OCI-LY7 (cell line): ENCODE measurements around the gene STAT4.

Experiments used
- EZH2phosphoT487 ChIP-seq: fragments of 200-600 bp; sonication (generic); IDR thresholded peaks from 2 replicates; pipeline ENCODE4 v1.6.1; 2018; ENCODE audit warnings: low read depth, borderline replicate concordance, mild to moderate bottlenecking, mixed run types, antibody characterized with exemption, low read length, moderate library complexity, mixed read lengths
- TF ChIP-seq, protein P1 (sequence below): fragments of 200-600 bp; sonication (generic); conservative IDR thresholded peaks from 2 replicates; pipeline ENCODE4 v1.5.1; 2014; ENCODE audit warnings: mild to moderate bottlenecking, antibody characterized with exemption, low read length, moderate library complexity, mixed read lengths

DNA sequence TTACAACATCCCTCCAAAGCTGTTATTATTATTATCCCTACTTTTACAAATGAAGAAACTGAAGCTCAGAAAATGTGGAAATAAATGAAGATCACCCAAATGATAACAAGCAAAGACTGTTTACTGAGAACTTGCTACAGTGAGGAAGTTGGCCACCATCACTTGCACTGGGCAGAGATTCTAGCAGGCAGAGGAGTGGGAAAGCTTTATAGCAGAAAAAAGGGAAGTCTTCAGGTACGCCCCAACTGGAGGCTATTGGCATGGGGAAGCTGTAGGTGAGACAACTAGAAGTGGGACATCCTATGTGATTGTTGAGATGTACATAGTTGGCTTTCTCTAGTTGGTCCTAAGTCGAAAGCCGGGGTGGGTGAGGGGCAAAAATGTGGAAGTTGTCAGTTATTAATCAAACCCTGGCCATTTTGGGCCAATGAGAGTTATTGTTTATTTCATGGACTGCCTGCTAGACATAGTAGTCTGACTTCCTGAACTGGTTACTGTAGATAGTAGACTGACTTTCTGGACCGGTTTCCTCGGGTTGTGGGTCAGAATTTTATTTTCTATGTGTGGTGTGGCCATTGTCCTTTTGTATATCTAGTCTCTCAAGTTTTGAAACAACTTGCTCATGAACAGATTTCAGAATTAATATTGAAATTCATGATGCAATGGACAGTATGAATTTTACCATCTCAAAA is 40.2 kb upstream of the STAT4 start:
- TF ChIP-seq, protein P1, sequence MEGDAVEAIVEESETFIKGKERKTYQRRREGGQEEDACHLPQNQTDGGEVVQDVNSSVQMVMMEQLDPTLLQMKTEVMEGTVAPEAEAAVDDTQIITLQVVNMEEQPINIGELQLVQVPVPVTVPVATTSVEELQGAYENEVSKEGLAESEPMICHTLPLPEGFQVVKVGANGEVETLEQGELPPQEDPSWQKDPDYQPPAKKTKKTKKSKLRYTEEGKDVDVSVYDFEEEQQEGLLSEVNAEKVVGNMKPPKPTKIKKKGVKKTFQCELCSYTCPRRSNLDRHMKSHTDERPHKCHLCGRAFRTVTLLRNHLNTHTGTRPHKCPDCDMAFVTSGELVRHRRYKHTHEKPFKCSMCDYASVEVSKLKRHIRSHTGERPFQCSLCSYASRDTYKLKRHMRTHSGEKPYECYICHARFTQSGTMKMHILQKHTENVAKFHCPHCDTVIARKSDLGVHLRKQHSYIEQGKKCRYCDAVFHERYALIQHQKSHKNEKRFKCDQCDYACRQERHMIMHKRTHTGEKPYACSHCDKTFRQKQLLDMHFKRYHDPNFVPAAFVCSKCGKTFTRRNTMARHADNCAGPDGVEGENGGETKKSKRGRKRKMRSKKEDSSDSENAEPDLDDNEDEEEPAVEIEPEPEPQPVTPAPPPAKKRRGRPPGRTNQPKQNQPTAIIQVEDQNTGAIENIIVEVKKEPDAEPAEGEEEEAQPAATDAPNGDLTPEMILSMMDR: no peak
- TF ChIP-seq EZH2phosphoT487: no peak
